Activated T-helper 1 cell treated with anti-CD3 and anti-CD28 coated beads, Interleukin-12 subunit alpha, Interleukin-12 subunit beta, Interleukin-2, Interleukin-4 antibody, amounts not matched to agents 30 ng/mL and 10 ng/mL and 1 ng/mL, durations not matched to agents 14 hours and 24 hours and 36 hours (primary cell): Measurements from ENCODE around the gene PLCB2. TPM values are rescaled to one million over a fixed set of nuclear protein-coding genes. Genes with fewer than 3 reads are reported as not detected.

ENCODE experiments used
- DNase-seq: peaks from one replicate; pipeline ENCODE4 v3.0.0; 2021; ENCODE audit warnings: low spot score
- H3K27ac Mint-ChIP-seq: one replicate; pipeline ENCODE4 v1.8.0; 2021; ENCODE audit warnings: mild to moderate bottlenecking, mixed read lengths
- H3K27me3 Mint-ChIP-seq: one replicate; pipeline ENCODE4 v1.8.0; 2022; ENCODE audit warnings: mild to moderate bottlenecking, moderate library complexity, mixed read lengths; ENCODE audit not compliant: insufficient read depth
- H3K36me3 Mint-ChIP-seq: one replicate; pipeline ENCODE4 v1.8.0; 2021; ENCODE audit warnings: low read depth, mixed read lengths
- H3K4me1 Mint-ChIP-seq: one replicate; pipeline ENCODE4 v1.8.0; 2021; ENCODE audit warnings: low read depth, mixed read lengths
- H3K4me3 Mint-ChIP-seq: one replicate; pipeline ENCODE4 v1.8.0; 2021; ENCODE audit warnings: mild to moderate bottlenecking, moderate library complexity, mixed read lengths
- H3K9me3 Mint-ChIP-seq: one replicate; pipeline ENCODE4 v1.8.0; 2021; ENCODE audit warnings: mixed read lengths
- intact Hi-C: fragments of 100-400 bp; cut with micrococcal nuclease; formaldehyde crosslinking; loops from one replicate; pipeline ENCODE4 v1.15.1; 2024
- total RNA-seq: library from RNA; stranded (reverse); gene quantifications from 2 replicates; pipeline ENCODE4 v1.2.3, GENCODE V29; 2022

PLCB2 gene
- total RNA-seq, 1 donor from 2014 or later, result 88.5 TPM

- Mint-ChIP-seq H3K4me3 (no peak overlapping the region), H3K9me3 (no peaks in the 10 kb centered on the region), H3K27me3 (peaks cover 21% of the 10 kb centered on the region), H3K27ac (no peak overlapping the region), H3K4me1 (peaks cover 7% of the 10 kb centered on the region), H3K36me3 (no peaks in the 10 kb centered on the region)
- DNase-seq, result no peak
- intact Hi-C loops, result no loop called here
These were observed 59.5 kb downstream of the PLCB2 start for GRCh38 chr15:40248006-40248783.

GRCh38 chr15:40247406-40247971, 60.2 kb downstream of the PLCB2 start:
- Mint-ChIP-seq H3K9me3 (no peaks in the 10 kb centered on the region), H3K27me3 (peaks cover 17% of the 10 kb centered on the region), H3K36me3 (no peaks in the 10 kb centered on the region), H3K4me3 (no peak overlapping the region), H3K4me1 (peaks cover 4% of the 10 kb centered on the region), H3K27ac (no peak overlapping the region)
- no peak for DNase-seq
- intact Hi-C loops, result no loop called here

- intact Hi-C loops, result no loop called here
- Mint-ChIP-seq H3K36me3 (no peaks in the 10 kb centered on the region), H3K4me1 (peaks cover 4% of the 10 kb centered on the region), H3K9me3 (no peaks in the 10 kb centered on the region), H3K27ac (no peak overlapping the region), H3K27me3 (peaks cover 14% of the 10 kb centered on the region), H3K4me3 (no peak overlapping the region)
- DNase-seq, result no peak
These were observed 61.0 kb downstream of the PLCB2 start for GRCh38 chr15:40246496-40247280.

DNA sequence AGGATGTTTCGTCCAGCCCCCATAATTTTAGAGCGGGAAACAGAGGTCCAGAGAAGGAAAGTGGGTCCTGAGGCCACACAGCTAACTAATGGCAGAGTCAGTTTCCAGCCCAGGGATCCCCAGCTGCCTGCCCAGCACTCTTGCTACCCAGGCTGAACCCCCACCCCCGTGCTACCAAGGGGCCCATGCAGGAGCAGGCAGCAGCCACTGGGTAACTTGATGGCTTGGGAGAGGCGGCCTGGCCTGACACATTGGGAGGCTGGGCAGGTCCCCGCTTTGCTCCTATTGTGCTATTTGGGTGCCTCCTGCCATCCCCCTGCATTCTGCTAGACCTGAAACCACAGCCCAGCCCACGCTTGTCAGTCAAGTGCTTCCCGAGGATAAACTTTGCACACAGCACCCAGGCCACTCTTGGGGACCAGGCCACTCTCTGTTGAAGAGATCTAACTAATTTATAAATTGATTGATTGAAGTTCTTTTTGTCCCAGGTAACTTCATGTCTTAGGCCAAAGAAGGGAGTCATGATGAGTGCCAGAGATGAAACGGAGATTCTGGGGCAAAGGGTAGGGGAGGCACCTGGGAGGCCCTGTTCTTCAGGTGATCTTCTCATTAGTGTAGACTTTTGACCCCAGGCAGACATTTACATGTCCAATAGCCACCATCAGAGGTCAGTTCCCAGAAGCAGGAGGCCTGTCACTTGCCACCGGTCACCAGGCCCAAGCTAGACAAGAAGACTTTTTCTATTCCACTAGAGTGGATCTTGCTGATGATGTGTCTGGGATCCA, 61.9 kb downstream of the PLCB2 start:
- Mint-ChIP-seq H3K4me3 (no peak overlapping the region), H3K4me1 (peaks cover 4% of the 10 kb centered on the region), H3K27ac (no peak overlapping the region), H3K36me3 (no peaks in the 10 kb centered on the region), H3K9me3 (no peaks in the 10 kb centered on the region), H3K27me3 (peaks cover 6% of the 10 kb centered on the region)
- intact Hi-C loops, result no loop called here
- DNase-seq, result no peak

DNA sequence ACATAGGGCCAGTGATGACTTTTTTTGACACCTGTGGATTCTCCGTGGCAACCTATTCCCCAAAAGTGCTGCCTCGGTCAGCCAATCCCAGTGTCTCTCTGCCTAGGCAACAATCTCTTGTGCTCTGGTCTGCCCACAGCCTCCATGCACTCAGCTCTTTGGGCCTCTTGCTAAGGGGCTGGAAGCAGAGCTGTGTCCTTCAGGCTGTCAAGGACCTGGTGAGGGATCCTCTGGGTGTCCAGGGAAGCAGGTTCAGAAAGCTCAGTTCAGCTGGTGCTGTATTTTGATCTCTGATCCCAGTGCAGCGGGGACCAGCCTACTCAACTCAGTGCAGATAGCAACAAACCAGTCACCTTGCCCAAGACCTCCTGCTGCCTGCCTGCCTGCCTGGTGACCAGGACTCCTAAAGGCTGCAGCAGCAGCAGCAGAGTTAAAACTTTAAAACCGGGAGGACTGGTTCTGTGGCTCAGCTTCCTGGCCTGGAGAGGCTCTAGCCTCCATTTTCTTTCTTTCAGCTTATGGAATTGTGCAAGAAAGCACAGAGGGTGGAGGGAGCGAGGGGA, 62.7 kb downstream of the PLCB2 start:
- Mint-ChIP-seq H3K27ac (no peak overlapping the region), H3K36me3 (no peaks in the 10 kb centered on the region), H3K4me1 (peaks cover 4% of the 10 kb centered on the region), H3K4me3 (no peak overlapping the region), H3K27me3 (peaks cover 7% of the 10 kb centered on the region), H3K9me3 (no peaks in the 10 kb centered on the region)
- intact Hi-C loops, result no loop called here
- no peak for DNase-seq

DNA sequence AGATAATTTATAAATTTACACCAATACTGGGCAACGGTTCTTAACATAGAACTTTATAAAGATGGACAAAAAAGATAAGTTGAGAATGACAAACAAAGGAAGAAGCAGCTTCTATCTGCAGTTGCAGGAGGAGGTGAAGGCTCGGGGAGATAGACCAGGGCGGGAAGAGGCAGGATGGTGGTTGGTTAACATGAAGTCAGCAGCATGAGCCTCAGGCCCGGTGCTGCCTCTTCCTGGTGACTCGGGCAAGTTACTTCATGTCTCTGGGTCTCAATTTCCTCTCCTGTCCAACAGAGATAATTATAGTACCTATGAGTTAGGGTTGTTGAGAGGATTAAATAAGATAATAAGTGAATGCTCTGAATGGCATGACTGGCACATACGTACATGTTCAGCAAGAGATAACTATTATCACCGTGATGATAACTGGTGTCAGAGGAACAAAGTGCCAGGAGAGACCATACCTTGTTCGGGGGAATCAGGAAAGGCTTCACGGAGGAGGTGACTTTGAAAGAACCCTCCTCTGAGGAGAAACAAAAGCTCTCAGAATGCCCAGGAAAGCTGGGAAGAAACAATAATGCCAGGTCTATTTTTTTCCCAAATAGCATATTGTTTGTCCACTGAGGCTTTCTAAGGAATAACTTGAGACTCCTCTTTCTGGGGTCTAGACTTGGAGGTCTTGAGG, 64.5 kb downstream of the PLCB2 start:
- peaks cover 4% of the 10 kb centered on the region for H3K4me1 Mint-ChIP-seq
- intact Hi-C loops, result no loop called here
- DNase-seq, result no peak
- no peak overlapping the region for H3K4me3 Mint-ChIP-seq
- peaks cover 14% of the 10 kb centered on the region for H3K27me3 Mint-ChIP-seq
- no peak overlapping the region for H3K27ac Mint-ChIP-seq
- no peaks in the 10 kb centered on the region for H3K36me3 Mint-ChIP-seq
- H3K9me3 Mint-ChIP-seq, result no peaks in the 10 kb centered on the region

DNA sequence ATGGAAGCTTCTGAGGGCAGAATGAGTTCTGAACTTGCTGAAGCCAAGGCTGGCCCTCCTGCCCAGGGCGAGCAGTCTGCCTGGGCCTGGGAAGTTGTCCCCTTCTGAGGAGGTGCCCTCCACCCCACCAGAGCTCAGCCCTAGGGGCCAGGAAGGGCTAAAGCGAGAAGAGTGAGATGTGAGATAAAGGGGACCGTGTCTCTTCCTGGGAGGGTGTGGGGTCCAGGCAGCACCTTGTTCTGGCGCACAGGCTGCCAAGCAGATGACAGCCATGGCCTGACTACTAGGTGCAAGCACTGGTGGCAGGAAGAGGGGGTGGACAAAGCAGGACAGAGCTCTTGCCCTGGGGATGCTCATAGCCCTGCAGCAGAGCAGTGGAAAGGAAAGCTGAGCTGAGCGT, 65.1 kb downstream of the PLCB2 start:
- no peak overlapping the region for H3K4me3 Mint-ChIP-seq
- peaks cover 17% of the 10 kb centered on the region for H3K27me3 Mint-ChIP-seq
- H3K27ac Mint-ChIP-seq, result no peak overlapping the region
- no peaks in the 10 kb centered on the region for H3K36me3 Mint-ChIP-seq
- H3K9me3 Mint-ChIP-seq, result no peaks in the 10 kb centered on the region
- no peak for DNase-seq
- intact Hi-C loops, result no loop called here
- H3K4me1 Mint-ChIP-seq, result peaks cover 4% of the 10 kb centered on the region

DNA sequence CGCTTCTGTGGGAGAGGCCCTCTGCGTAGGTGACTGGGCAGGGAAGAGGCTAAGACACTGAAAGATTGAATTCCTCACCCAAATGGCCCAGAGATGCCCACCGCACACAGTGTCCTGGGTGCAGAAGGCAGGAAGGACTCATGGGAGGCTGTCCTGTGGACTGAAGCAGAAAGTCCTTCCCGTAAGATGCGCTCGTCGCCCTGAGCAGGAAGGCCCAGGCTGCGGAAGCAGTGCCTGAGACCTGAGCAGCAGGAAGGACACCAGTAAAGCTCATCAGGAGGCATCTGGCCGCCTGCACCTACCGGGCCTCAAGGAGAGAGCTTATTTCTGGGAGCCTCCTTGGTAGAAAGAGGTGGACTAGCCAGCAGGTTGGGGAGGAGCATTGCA, 65.5 kb downstream of the PLCB2 start:
- peaks cover 16% of the 10 kb centered on the region for H3K27me3 Mint-ChIP-seq
- no peak for DNase-seq
- no peaks in the 10 kb centered on the region for H3K9me3 Mint-ChIP-seq
- H3K27ac Mint-ChIP-seq, result no peak overlapping the region
- H3K4me1 Mint-ChIP-seq, result peaks cover 4% of the 10 kb centered on the region
- H3K36me3 Mint-ChIP-seq, result no peaks in the 10 kb centered on the region
- intact Hi-C loops, result no loop called here
- no peak overlapping the region for H3K4me3 Mint-ChIP-seq

- DNase-seq, result no peak
- Mint-ChIP-seq H3K27me3 (peaks cover 20% of the 10 kb centered on the region), H3K36me3 (no peaks in the 10 kb centered on the region), H3K4me1 (peaks cover 4% of the 10 kb centered on the region), H3K9me3 (no peaks in the 10 kb centered on the region), H3K27ac (no peak overlapping the region), H3K4me3 (no peak overlapping the region)
- intact Hi-C loops, result no loop called here
These were observed 66.2 kb downstream of the PLCB2 start for GRCh38 chr15:40241269-40242212.

DNA sequence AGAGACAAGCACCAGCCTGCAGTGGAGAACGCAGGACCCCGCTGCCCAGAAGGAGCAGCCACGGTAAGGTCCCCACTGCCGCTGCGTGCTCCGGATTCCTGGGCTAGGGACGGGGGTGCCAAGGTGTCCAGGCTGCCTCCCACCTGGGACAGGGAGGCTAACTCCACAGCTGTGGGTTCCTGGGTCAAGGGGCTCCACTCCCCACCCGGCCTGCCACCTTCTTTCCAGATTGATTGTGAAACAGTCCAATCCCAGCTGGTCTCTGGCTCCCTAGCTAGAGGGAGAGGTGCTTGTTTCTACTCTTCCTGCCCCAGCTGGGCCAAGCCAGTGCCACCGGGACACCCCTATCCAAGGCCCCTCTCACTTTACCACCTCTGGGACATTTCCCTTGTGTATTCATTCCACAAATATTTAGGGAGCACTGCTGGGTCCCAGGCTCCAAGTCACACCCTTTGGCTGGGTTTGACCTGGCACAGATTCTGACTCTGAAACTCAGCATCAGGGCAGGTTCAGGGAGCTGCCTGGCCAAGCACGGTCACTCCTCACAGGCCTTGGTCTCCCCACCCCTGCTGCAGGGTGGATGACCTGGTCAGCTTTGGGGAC, 67.0 kb downstream of the PLCB2 start:
- DNase-seq, result no peak
- peaks cover 4% of the 10 kb centered on the region for H3K4me1 Mint-ChIP-seq
- H3K27me3 Mint-ChIP-seq, result peaks cover 19% of the 10 kb centered on the region
- intact Hi-C loops, result no loop called here
- H3K27ac Mint-ChIP-seq, result no peak overlapping the region
- no peaks in the 10 kb centered on the region for H3K36me3 Mint-ChIP-seq
- H3K4me3 Mint-ChIP-seq, result no peak overlapping the region
- H3K9me3 Mint-ChIP-seq, result no peaks in the 10 kb centered on the region
